K562 (cell line): ENCODE results near the gene ZNF23. TPM values are rescaled to one million over a fixed set of nuclear protein-coding genes. Genes with fewer than 3 reads are reported as not detected.

Experiments used
- ATAC-seq: fragments of 200-7000 bp; cut with Tn5 transposase; 3 replicates; pipeline ENCODE4 v1.9.1; 2020; ENCODE audit warnings: moderate library complexity
- BruUV-seq: library from RNA; stranded (reverse); fragments of 400-500 nt; replicated peaks from 2 replicates; lab custom pipeline; 2021; lab: Mats Ljungman, UMichigan
- CTCF ChIA-PET: fragments of 300-600 bp; formaldehyde crosslinking; extraction: SDS; loops from one replicate; lab custom pipeline; 2021; ENCODE audit warnings: low intra/inter-chr PET ratio; lab: Yijun Ruan, JAX
- POLR2A ChIA-PET: fragments of 300-600, 350-650 bp; sonication (Branson Sonifier 250); formaldehyde crosslinking; extraction: SDS; loops from one replicate; lab custom pipeline; 2021; ENCODE audit warnings: antibody characterized with exemption, inconsistent platforms; lab: Yijun Ruan, JAX
- DNase-seq, 4 experiments: peaks; one replicate each; pipeline versions ENCODE4 v3.0.0 to v3.0.0-alpha.2; 2011 to 2018; ENCODE audit warnings: low spot score in 3 of 4, mixed read lengths in 3 of 4; ENCODE audit errors: extremely low read depth in 1 of 4
- FAIRE-seq: peaks from 2 replicates; lab custom pipeline; 2011; peaks lifted over from hg19 to GRCh38; lab: Jason Lieb, UNC
- H2AFZ ChIP-seq: 2 replicates; pipeline ENCODE4 v1.6.0; 2011; ENCODE audit warnings: low read depth, low read length, control low read depth, inconsistent platforms
- H3K27ac ChIP-seq: fragments of 200-600 bp; 3 replicates; pipeline ENCODE4 v1.8.0; 2011; ENCODE audit warnings: low read depth, mild to moderate bottlenecking, control low read depth, inconsistent platforms, low read length, moderate library complexity, mixed read lengths; ENCODE audit errors: extremely low read depth
- H3K27me3 ChIP-seq, 2 experiments: fragments of 300-600 bp in 1 of 2; 2 replicates in 1 of 2; 3 replicates in 1 of 2; pipeline versions ENCODE4 v1.6.0 to v1.8.0; 2011; ENCODE audit warnings: inconsistent platforms in 2 of 2, low read length in 2 of 2, mild to moderate bottlenecking in 1 of 2, mixed read lengths in 1 of 2, moderate library complexity in 1 of 2; ENCODE audit not compliant: control insufficient read depth in 2 of 2, insufficient read depth in 2 of 2
- H3K36me3 ChIP-seq: fragments of 300-600 bp; 3 replicates; pipeline ENCODE4 v1.8.0; 2011; ENCODE audit warnings: mild to moderate bottlenecking, low read length, inconsistent platforms; ENCODE audit not compliant: control insufficient read depth, insufficient read depth
- H3K4me1 ChIP-seq, 2 experiments: fragments of 200-600 bp in 1 of 2; replicated peaks in 1 of 2; 2 replicates in 1 of 2; 3 replicates in 1 of 2; pipeline versions ENCODE4 v1.5.1 to v1.8.0; 2011; ENCODE audit warnings: inconsistent platforms in 2 of 2, low read length in 2 of 2, mild to moderate bottlenecking in 1 of 2, mixed read lengths in 1 of 2, moderate library complexity in 1 of 2; ENCODE audit not compliant: control insufficient read depth in 2 of 2, insufficient read depth in 2 of 2
- H3K4me2 ChIP-seq: 2 replicates; pipeline ENCODE4 v1.6.1; 2011; ENCODE audit warnings: low read length, control low read depth, inconsistent platforms, mixed read lengths; ENCODE audit not compliant: insufficient read depth
- H3K4me3 ChIP-seq: fragments of 200-600 bp; sonication (generic), shearing (Covaris generic); 2 replicates; pipeline ENCODE4 v1.5.1; 2016; ENCODE audit warnings: control low read depth, inconsistent platforms
- H3K79me2 ChIP-seq: fragments of 200-600 bp; 3 replicates; pipeline ENCODE4 v1.8.0; 2011; ENCODE audit warnings: low read length, inconsistent platforms; ENCODE audit not compliant: control insufficient read depth, insufficient read depth
- H3K9ac ChIP-seq, 2 experiments: 2 replicates each; pipeline versions ENCODE4 v1.6.0 to v1.6.1; 2011; ENCODE audit warnings: low read depth in 2 of 2, low read length in 2 of 2, control low read depth in 1 of 2, inconsistent platforms in 1 of 2, mild to moderate bottlenecking in 1 of 2, mixed read lengths in 1 of 2; ENCODE audit not compliant: insufficient read depth in 1 of 2
- H3K9me1 ChIP-seq: one replicate; pipeline ENCODE4 v1.6.0; 2011; ENCODE audit warnings: inconsistent platforms, mild to moderate bottlenecking, low read length, moderate library complexity; ENCODE audit not compliant: control insufficient read depth, insufficient read depth
- H3K9me3 ChIP-seq: replicated peaks from 2 replicates; pipeline ENCODE4 v1.5.1; 2011; ENCODE audit warnings: low read depth, low read length, inconsistent platforms; ENCODE audit not compliant: control insufficient read depth, insufficient read depth
- H4K20me1 ChIP-seq: replicated peaks from 2 replicates; pipeline ENCODE4 v1.6.1; 2011; ENCODE audit warnings: low read length, inconsistent platforms, mixed read lengths; ENCODE audit not compliant: control insufficient read depth, insufficient read depth
- BRD9 ChIP-seq: fragments of 450-650 bp; IDR thresholded peaks from 2 replicates; pipeline ENCODE4 v1.6.1; 2018; ENCODE audit warnings: low read depth; ENCODE audit not compliant: partially characterized antibody
- ETS2 ChIP-seq: IDR thresholded peaks from 2 replicates; pipeline ENCODE4 v1.6.1; 2016; ENCODE audit warnings: borderline replicate concordance, missing genetic modification characterization, mild to moderate bottlenecking, moderate library complexity, missing compliant biosample characterization; ENCODE audit not compliant: poor library complexity, severe bottlenecking
- GABPA ChIP-seq: fragments of 200-800 bp; sonication (Bioruptor generic); conservative IDR thresholded peaks from 2 replicates; pipeline ENCODE4 v1.6.1; 2016; ENCODE audit warnings: low read depth, missing genetic modification characterization, missing compliant biosample characterization
- PML ChIP-seq: IDR thresholded peaks from 2 replicates; pipeline ENCODE4 v1.6.1; 2012; ENCODE audit warnings: low read length, inconsistent platforms
- SIN3B ChIP-seq: fragments of 450-650 bp; IDR thresholded peaks from 2 replicates; pipeline ENCODE4 v1.6.1; 2017; ENCODE audit warnings: low read depth, mild to moderate bottlenecking, moderate library complexity
- TAF15 ChIP-seq: fragments of 200-400 bp; formaldehyde crosslinking; IDR thresholded peaks from 2 replicates; pipeline ENCODE4 v1.6.1; 2017; ENCODE audit warnings: mild to moderate bottlenecking, low read depth, low read length, moderate library complexity
- WGBS: fragments of 100-300 bp; shearing (Covaris generic); methylation state at CpG from one replicate; pipeline ENCODE4 v1.1.6; 2016; ENCODE audit warnings: low coverage, mixed read lengths; ENCODE audit not compliant: insufficient coverage; ENCODE audit errors: missing lambda C conversion rate; 5-methylcytosine and 5-hydroxymethylcytosine counted together
- in situ Hi-C: fragments of 300-500 bp; cut with MboI; formaldehyde crosslinking; loops from 4 replicates; pipeline ENCODE4 v1.15.0; 2018; ENCODE audit warnings: inconsistent platforms, mixed read lengths
- intact Hi-C: fragments of 100-400 bp; cut with micrococcal nuclease; formaldehyde crosslinking; loops from 2 replicates; pipeline ENCODE4 v1.14.2; 2022
- polyA plus RNA-seq, 8 experiments: library from polyadenylated mRNA; depleted of rRNA in 4 of 8; stranded (reverse) in 5 of 8; unstranded in 3 of 8; fragments of >200 nt; fragmentation: Nextera tagmentation in 2 of 8; fragmentation: Illumina TruSeq in 1 of 8; extraction: Ambion mirVana in 2 of 8; extraction: Trizol in 1 of 8; gene quantifications; 2 replicates each; pipeline versions ENCODE4 v1.2.1 to v1.2.3, GENCODE V29; 2011 to 2014; ENCODE audit warnings: inconsistent platforms in 1 of 8, missing spikeins in 1 of 8
- total RNA-seq, 7 experiments: library from RNA; depleted of rRNA in 6 of 7; stranded (reverse); fragments of >200 nt in 6 of 7; fragmentation: Illumina TruSeq in 2 of 7; extraction: Trizol in 2 of 7; gene quantifications; 2 replicates each; pipeline versions ENCODE4 v1.2.1 to v1.2.3, GENCODE V29; 2011 to 2021; ENCODE audit warnings: low replicate concordance in 1 of 7

The ZNF23 gene
- total and polyA plus RNA-seq, 9 of the 15 experiments (the other 6 are each of a cell fraction or from before 2014, with no cell fraction given), result 4.7 to 13.4 (median 11.2) TPM

DNA sequence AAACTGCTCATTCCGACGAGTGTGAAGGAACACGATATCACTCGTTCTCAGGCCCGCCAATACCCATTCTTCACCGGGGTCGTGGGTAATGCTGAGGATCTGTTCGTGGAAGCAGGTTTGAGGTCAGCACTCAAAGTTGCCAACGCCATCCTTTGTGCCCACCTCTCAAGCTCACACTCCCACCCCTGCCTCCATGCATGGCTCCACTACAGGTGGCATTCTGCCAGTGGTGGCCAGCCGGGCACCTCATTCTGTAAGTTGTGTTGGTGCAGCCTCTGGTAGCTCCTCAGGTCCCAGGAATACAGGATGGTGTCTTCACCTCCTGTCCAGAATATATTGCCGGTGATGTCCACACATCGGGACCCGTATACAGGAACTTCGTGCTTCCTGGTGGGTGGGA, 30.9 kb downstream of the ZNF23 start:
- in situ Hi-C loops (no loop called here), intact Hi-C loops (loop anchor here (5.0 kb wide), 1 partner anchor 66 kb away; no protein-coding TSS in a partner anchor)
- Histone ChIP-seq H3K27ac (no peak overlapping the region), H3K4me1 (peaks cover 14 to 18% of the 10 kb centered on the region in 2 experiments; a peak in 4 of 5 replicates), H3K27me3 (peaks cover 10 to 48% of the 10 kb centered on the region in 2 experiments), H3K9me3 (no peaks in the 10 kb centered on the region), H3K79me2 (no peaks in the 10 kb centered on the region), H3K4me3 (no peak overlapping the region), H4K20me1 (0 out of 2 replicates have a peak, but pooled peaks cover 5% of the 10 kb centered on the region), H3K9me1 (peaks cover 3% of the 10 kb centered on the region), H3K9ac (peak overlapping the region in 1 of 2 experiments; percentile 10; a peak in 2 of 4 replicates), H3K4me2 (peak overlapping the region; percentile 23; the same call in 1 of the 2 replicates), H2AFZ (no peak overlapping the region), H3K36me3 (no peaks in the 10 kb centered on the region)
- DNase-seq (no peak), FAIRE-seq (no peak), ATAC-seq (no peak)
- no peak for TF ChIP-seq ETS2 (tag)
- TF ChIP-seq GABPA (tag), result no peak
- TF ChIP-seq PML, result no peak
- no peak for TF ChIP-seq BRD9
- TF ChIP-seq TAF15, result no peak
- TF ChIP-seq SIN3B, result no peak
- CTCF ChIA-PET, result no interaction called here
- POLR2A ChIA-PET, result no interaction called here
- BruUV-seq, result no TSS peak
- WGBS, result 12% methylated on average over 13 of the region's 14 CpGs
